Peyer's patch (tissue), 4 donors: Measurements from ENCODE around the gene KRTAP5-10.

Source experiments
- POLR2A ChIP-seq, 2 donors: fragments of 450-650 bp; IDR thresholded peaks; one replicate each; pipeline ENCODE4 v1.5.1; 2017; ENCODE audit warnings: antibody characterized with exemption in 2 of 2, mild to moderate bottlenecking in 2 of 2, moderate library complexity in 2 of 2
- TF ChIP-seq, protein P1 (sequence below), 6 experiments: fragments of 450-650 bp in 4 of 6; fragments of 200-600 bp in 2 of 6; sonication (generic) in 1 of 6; IDR thresholded peaks; one replicate each; pipeline ENCODE4 v1.5.1; 2017 to 2019; ENCODE audit warnings: antibody characterized with exemption in 6 of 6, mild to moderate bottlenecking in 3 of 6, moderate library complexity in 1 of 6

DNA sequence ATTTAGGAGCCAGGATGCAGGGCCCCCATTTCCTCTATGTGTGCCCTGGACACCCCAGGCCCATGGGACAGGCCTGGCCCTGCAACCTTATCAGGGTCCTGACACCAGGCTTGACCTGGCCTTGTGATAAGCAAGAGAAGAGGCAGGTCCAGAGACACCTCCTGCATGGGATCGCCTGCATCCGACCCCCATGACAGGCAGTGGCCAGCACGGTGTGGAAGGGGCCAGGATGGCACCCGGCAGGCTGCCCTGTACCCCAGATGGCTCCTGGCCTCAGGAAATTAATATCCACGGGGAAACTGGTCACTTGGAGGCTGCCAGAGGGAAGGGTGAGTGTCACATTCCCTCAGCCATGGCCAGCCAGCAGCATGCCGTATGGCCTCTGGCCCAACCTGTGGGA, 10.4 kb upstream of the KRTAP5-10 start:
- TF ChIP-seq, protein P1, sequence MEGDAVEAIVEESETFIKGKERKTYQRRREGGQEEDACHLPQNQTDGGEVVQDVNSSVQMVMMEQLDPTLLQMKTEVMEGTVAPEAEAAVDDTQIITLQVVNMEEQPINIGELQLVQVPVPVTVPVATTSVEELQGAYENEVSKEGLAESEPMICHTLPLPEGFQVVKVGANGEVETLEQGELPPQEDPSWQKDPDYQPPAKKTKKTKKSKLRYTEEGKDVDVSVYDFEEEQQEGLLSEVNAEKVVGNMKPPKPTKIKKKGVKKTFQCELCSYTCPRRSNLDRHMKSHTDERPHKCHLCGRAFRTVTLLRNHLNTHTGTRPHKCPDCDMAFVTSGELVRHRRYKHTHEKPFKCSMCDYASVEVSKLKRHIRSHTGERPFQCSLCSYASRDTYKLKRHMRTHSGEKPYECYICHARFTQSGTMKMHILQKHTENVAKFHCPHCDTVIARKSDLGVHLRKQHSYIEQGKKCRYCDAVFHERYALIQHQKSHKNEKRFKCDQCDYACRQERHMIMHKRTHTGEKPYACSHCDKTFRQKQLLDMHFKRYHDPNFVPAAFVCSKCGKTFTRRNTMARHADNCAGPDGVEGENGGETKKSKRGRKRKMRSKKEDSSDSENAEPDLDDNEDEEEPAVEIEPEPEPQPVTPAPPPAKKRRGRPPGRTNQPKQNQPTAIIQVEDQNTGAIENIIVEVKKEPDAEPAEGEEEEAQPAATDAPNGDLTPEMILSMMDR (IDR thresholded peaks at IDR 0.05): no peak
- TF ChIP-seq POLR2A (IDR thresholded peaks at IDR 0.05): no peak
